Stimulated activated CD4-positive, alpha-beta T cell treated with anti-CD3 and anti-CD28 coated beads, Interleukin-15, amount 100 ng/mL, for 48 hours (primary cell): ENCODE measurements around the gene HSPA6.
"Not testable (repeated sequence)": the region's sequence is repeated elsewhere in the genome, so short reads cannot be mapped to it uniquely, and the experiment has no call there.

Experiments
- DNase-seq, 2 donors: peaks; one replicate each; pipeline ENCODE4 v3.0.0-alpha.2; 2020; ENCODE audit warnings: low read depth in 2 of 2

Gene HSPA6

GRCh38 chr1:161523817-161524741, at the start of gene HSPA6:
HSPA6 (plus strand) TSS chr1:161524540; CDS start chr1:161524659, 119 bp downstream.
- DNase-seq = peak; percentile 53 to 55

- not testable (repeated sequence) for DNase-seq
Measured at GRCh38 chr1:161477711-161478110, 46.6 kb upstream of the HSPA6 start.

GRCh38 chr1:161478985-161479384, 45.4 kb upstream of the HSPA6 start:
- no peak for DNase-seq

- DNase-seq = no peak
Measured at GRCh38 chr1:161480381-161481035, 43.8 kb upstream of the HSPA6 start.

GRCh38 chr1:161481624-161482392, 42.5 kb upstream of the HSPA6 start:
- DNase-seq = no peak

- no peak for DNase-seq
Measured at GRCh38 chr1:161482610-161483009, 41.7 kb upstream of the HSPA6 start.

- DNase-seq = no peak
Measured at GRCh38 chr1:161483361-161483760, 41.0 kb upstream of the HSPA6 start.

- no peak for DNase-seq
Measured at GRCh38 chr1:161484613-161485012, 39.7 kb upstream of the HSPA6 start.

- DNase-seq = peak; percentile 10 to 15
Measured at GRCh38 chr1:161486806-161487741, 37.3 kb upstream of the HSPA6 start.

GRCh38 chr1:161491472-161491871, 32.9 kb upstream of the HSPA6 start:
- no peak for DNase-seq

- no peak for DNase-seq
Measured at GRCh38 chr1:161492827-161493226, 31.5 kb upstream of the HSPA6 start.

- DNase-seq = no peak
Measured at GRCh38 chr1:161494091-161494735, 30.1 kb upstream of the HSPA6 start.

GRCh38 chr1:161495490-161495889, 28.9 kb upstream of the HSPA6 start:
- no peak for DNase-seq

- DNase-seq = no peak
Measured at GRCh38 chr1:161497961-161498360, 26.4 kb upstream of the HSPA6 start.

GRCh38 chr1:161498646-161499045, 25.7 kb upstream of the HSPA6 start:
- DNase-seq = no peak

GRCh38 chr1:161499099-161500039, 25.0 kb upstream of the HSPA6 start:
- DNase-seq = no peak

GRCh38 chr1:161501234-161501633, 23.1 kb upstream of the HSPA6 start:
- DNase-seq = no peak

- no peak for DNase-seq
Measured at GRCh38 chr1:161502181-161502580, 22.2 kb upstream of the HSPA6 start.

- no peak for DNase-seq
Measured at GRCh38 chr1:161502641-161503393, 21.5 kb upstream of the HSPA6 start.
